LNCaP clone FGC (cell line): ENCODE measurements around the gene LCLAT1.

Experiments
- DNase-seq: peaks from one replicate; pipeline ENCODE4 v3.0.0-alpha.2; 2011; ENCODE audit warnings: low read depth
- H3K4me3 ChIP-seq: 2 replicates; pipeline ENCODE4 v1.5.1; 2011; ENCODE audit warnings: mild to moderate bottlenecking, low read depth, low read length, control low read depth
- CTCF ChIP-seq: IDR thresholded peaks from 2 replicates; pipeline ENCODE4 v1.5.1; 2012; ENCODE audit warnings: mild to moderate bottlenecking; ENCODE audit not compliant: control insufficient read depth, insufficient read depth; ENCODE audit errors: extremely low read depth

Gene LCLAT1

GRCh38 chr2:30472326-30472725 is 25.3 kb downstream of the LCLAT1 start:
- DNase-seq: no peak
- H3K4me3 ChIP-seq: no peak overlapping the region
- no peak for TF ChIP-seq CTCF

GRCh38 chr2:30475542-30475941 is 28.5 kb downstream of the LCLAT1 start:
- no peak overlapping the region for H3K4me3 ChIP-seq
- no peak for DNase-seq
- TF ChIP-seq CTCF: no peak

- no peak for TF ChIP-seq CTCF
- no peak for DNase-seq
- no peak overlapping the region for H3K4me3 ChIP-seq
Observed at GRCh38 chr2:30476636-30477035, 29.6 kb downstream of the LCLAT1 start.

- H3K4me3 ChIP-seq: no peak overlapping the region
- no peak for TF ChIP-seq CTCF
- no peak for DNase-seq
Observed at GRCh38 chr2:30480703-30481322, 33.8 kb downstream of the LCLAT1 start.

- no peak for DNase-seq
- no peak overlapping the region for H3K4me3 ChIP-seq
- no peak for TF ChIP-seq CTCF
Observed at GRCh38 chr2:30481323-30481800, 34.3 kb downstream of the LCLAT1 start.

- TF ChIP-seq CTCF: no peak
- no peak overlapping the region for H3K4me3 ChIP-seq
- no peak for DNase-seq
Observed at GRCh38 chr2:30482011-30482410, 35.0 kb downstream of the LCLAT1 start.

- no peak for TF ChIP-seq CTCF
- no peak for DNase-seq
- no peak overlapping the region for H3K4me3 ChIP-seq
Observed at GRCh38 chr2:30484145-30484544, 37.1 kb downstream of the LCLAT1 start.
